Ishikawa (cell line): Measurements from ENCODE around the gene TMEM80.

Experiments used
- CREB1 ChIP-seq: IDR thresholded peaks from 2 replicates; pipeline ENCODE4 v1.6.1; 2012; ENCODE audit warnings: low read depth
- EGR1 ChIP-seq: IDR thresholded peaks from 2 replicates; pipeline ENCODE4 v1.6.1; 2012
- EP300 ChIP-seq: IDR thresholded peaks from 2 replicates; pipeline ENCODE4 v1.6.1; 2012; ENCODE audit warnings: borderline replicate concordance
- FOXM1 ChIP-seq: IDR thresholded peaks from 2 replicates; pipeline ENCODE4 v1.6.1; 2012; ENCODE audit warnings: low read depth, borderline replicate concordance
- NFIC ChIP-seq: IDR thresholded peaks from 2 replicates; pipeline ENCODE4 v1.6.1; 2012
- RAD21 ChIP-seq: IDR thresholded peaks from 2 replicates; pipeline ENCODE4 v1.6.1; 2012; ENCODE audit warnings: low read depth
- REST ChIP-seq: IDR thresholded peaks from 2 replicates; pipeline ENCODE4 v1.6.1; 2012; ENCODE audit warnings: low read depth, mild to moderate bottlenecking
- TAF1 ChIP-seq: IDR thresholded peaks from 2 replicates; pipeline ENCODE4 v1.6.1; 2012; ENCODE audit warnings: low read depth, mild to moderate bottlenecking
- TEAD4 ChIP-seq: IDR thresholded peaks from 2 replicates; pipeline ENCODE4 v1.6.1; 2012
- YY1 ChIP-seq: IDR thresholded peaks from 2 replicates; pipeline ENCODE4 v1.6.1; 2012; ENCODE audit warnings: low read depth
- ZBTB7A ChIP-seq: IDR thresholded peaks from 2 replicates; pipeline ENCODE4 v1.6.1; 2012; ENCODE audit warnings: low read depth
- TF ChIP-seq, protein P1 (sequence below): IDR thresholded peaks from 2 replicates; pipeline ENCODE4 v1.6.1; 2012
- TF ChIP-seq, protein P2 (sequence below): IDR thresholded peaks from 2 replicates; pipeline ENCODE4 v1.6.1; 2012

Gene TMEM80

DNA sequence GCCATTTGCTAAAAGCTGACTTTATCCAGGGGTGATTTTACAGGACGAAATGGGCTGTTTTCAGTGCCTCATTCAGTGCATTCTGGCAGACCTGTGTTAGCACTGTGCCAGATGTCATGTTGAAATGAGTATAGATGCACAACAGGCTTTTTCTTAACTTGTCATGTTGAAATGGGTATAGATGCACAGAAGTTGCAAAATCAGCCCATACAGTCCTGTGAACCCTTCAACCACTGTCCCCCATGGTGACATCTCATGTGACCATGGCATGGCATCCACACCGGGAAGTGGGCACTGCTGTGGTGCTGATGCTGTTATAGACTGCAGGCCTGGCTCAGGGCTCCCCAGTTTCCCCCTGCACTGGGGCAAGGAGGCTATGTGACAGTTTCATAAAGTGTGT is 54.1 kb downstream of the TMEM80 start:
- TF ChIP-seq EP300 (no peak), TAF1 (no peak), EGR1 (no peak), CREB1 (no peak), REST (no peak), TEAD4 (no peak), YY1 (no peak), RAD21 (no peak), NFIC (no peak), ZBTB7A (no peak), FOXM1 (no peak)
- TF ChIP-seq, protein P1, sequence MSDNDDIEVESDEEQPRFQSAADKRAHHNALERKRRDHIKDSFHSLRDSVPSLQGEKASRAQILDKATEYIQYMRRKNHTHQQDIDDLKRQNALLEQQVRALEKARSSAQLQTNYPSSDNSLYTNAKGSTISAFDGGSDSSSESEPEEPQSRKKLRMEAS, result no peak
- TF ChIP-seq, protein P2, sequence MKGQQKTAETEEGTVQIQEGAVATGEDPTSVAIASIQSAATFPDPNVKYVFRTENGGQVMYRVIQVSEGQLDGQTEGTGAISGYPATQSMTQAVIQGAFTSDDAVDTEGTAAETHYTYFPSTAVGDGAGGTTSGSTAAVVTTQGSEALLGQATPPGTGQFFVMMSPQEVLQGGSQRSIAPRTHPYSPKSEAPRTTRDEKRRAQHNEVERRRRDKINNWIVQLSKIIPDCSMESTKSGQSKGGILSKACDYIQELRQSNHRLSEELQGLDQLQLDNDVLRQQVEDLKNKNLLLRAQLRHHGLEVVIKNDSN, result no peak
